Measurements from ENCODE around the gene BTBD9. TPM values are rescaled to one million over a fixed set of nuclear protein-coding genes. Genes with fewer than 3 reads are reported as not detected.

Gene BTBD9
- total and polyA plus RNA-seq, 11 donors: 6.3 to 23.3 (median 19.4) TPM

DNA sequence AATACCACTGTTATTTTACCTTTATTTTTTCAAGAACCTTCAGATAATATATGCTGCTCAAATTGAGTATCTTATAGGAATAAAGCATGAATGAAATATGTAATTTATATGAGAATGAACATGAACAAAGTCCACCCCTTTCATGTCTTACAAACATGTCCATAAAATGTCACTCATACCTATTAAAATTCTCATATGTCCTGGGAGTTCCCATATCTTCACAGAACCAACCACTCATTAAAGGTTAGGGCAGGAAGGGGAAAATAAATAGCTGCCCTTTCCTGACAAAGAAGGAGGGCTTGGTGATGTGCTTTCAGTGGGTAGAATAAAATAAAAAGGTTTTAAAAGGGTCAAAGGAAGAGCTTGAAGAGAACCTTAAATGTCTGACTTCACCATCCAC lies 125.3 kb downstream of the BTBD9 start:
- ATAC-seq (no peak), DNase-seq (no peak)
- H3K27ac ChIP-seq: no peak overlapping the region
- peaks cover 0 to 10% (median 5%) of the 10 kb centered on the region in 12 donors for H3K4me1 ChIP-seq
- no peaks in the 10 kb centered on the region for H3K9me3 ChIP-seq
- H3K36me3 ChIP-seq: no peaks in the 10 kb centered on the region
- H3K27me3 ChIP-seq: no peaks in the 10 kb centered on the region
- no peak for TF ChIP-seq POLR2A (IDR thresholded peaks at IDR 0.05)
- TF ChIP-seq, protein P1, sequence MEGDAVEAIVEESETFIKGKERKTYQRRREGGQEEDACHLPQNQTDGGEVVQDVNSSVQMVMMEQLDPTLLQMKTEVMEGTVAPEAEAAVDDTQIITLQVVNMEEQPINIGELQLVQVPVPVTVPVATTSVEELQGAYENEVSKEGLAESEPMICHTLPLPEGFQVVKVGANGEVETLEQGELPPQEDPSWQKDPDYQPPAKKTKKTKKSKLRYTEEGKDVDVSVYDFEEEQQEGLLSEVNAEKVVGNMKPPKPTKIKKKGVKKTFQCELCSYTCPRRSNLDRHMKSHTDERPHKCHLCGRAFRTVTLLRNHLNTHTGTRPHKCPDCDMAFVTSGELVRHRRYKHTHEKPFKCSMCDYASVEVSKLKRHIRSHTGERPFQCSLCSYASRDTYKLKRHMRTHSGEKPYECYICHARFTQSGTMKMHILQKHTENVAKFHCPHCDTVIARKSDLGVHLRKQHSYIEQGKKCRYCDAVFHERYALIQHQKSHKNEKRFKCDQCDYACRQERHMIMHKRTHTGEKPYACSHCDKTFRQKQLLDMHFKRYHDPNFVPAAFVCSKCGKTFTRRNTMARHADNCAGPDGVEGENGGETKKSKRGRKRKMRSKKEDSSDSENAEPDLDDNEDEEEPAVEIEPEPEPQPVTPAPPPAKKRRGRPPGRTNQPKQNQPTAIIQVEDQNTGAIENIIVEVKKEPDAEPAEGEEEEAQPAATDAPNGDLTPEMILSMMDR (IDR thresholded peaks at IDR 0.05): no peak
- H3K4me3 ChIP-seq: no peak overlapping the region
- intact Hi-C loops (cut with DNase I): no loop called here

DNA sequence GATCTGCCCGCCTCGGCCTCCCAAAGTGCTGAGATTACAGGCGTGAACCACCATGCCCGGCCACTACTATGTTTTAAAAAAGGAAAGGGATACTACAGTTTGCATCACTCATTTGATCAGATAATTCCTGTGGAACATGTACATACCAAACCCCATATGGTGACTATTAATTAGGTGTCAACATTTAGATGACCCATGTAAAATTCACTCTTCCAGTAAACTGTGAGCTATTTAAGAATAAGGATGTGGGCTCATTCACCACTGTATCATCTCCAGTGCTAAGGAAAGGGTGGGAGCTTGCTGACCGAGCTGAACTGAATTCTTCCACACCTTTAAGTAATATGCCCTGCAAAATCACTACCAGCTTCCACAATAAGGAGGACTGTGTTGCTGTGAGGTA lies 127.5 kb downstream of the BTBD9 start:
- Histone ChIP-seq H3K4me1 (peaks cover 0 to 12% (median 2%) of the 10 kb centered on the region in 12 donors), H3K9me3 (no peaks in the 10 kb centered on the region), H3K36me3 (no peaks in the 10 kb centered on the region), H3K27me3 (no peaks in the 10 kb centered on the region), H3K27ac (no peak overlapping the region), H3K4me3 (no peak overlapping the region)
- TF ChIP-seq, protein P1 (IDR thresholded peaks at IDR 0.05): no peak
- TF ChIP-seq POLR2A (IDR thresholded peaks at IDR 0.05): no peak
- intact Hi-C loops (cut with DNase I): no loop called here
- ATAC-seq (no peak), DNase-seq (no peak)
- WGBS, 4 donors: 96 to 97% (median 97%) methylated on average over 5 of the region's 5 CpGs

DNA sequence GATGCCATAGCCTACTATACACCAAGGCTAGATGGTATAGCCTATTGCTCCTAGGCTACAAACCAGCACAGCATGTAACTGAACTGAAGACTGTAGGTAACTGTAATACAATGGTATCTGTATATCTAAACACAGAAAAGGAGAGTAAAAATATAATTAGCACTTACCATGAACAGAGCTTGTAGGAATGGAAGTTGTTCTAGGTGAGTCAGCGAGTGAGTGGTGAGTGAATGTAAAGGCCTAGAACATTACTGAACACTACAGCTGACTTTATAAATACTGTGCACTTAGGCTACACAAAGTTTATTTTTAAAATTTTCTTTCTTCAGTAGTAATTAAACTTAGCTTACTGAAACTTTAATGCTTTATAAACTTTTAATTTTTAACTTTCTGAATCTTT lies 129.5 kb downstream of the BTBD9 start:
- ATAC-seq: no peak
- 95 to 100% (median 98%) methylated on average over 1 of the region's 1 CpG for WGBS, 4 donors
- intact Hi-C loops (cut with DNase I): no loop called here

DNA sequence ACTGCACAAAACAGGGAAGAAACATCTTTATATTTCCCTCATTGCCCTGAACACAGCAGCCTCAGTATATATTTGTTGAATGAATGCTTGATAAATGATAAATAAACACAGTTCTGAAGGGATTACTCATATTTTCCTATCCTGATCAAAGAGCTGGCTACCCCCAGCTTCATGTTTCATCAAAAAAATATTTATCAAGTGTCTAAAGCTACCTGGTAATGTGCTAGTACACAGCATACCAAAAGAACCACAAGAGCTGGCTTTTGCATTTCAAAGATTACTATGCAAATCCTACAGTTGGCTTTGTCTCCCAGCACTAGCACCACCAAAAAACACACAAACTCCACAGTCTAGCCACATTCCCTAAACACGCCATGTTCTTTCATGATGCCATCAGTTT lies 130.0 kb downstream of the BTBD9 start:
- DNase-seq: no peak
- intact Hi-C loops (cut with DNase I): no loop called here
- Histone ChIP-seq H3K27ac (no peak overlapping the region), H3K9me3 (no peaks in the 10 kb centered on the region), H3K4me3 (no peak overlapping the region), H3K36me3 (no peaks in the 10 kb centered on the region), H3K27me3 (no peaks in the 10 kb centered on the region), H3K4me1 (peaks cover 0 to 12% (median 0%) of the 10 kb centered on the region in 12 donors)
- WGBS, 4 donors: 99 to 100% (median 99%) methylated on average over 1 of the region's 1 CpG
- no peak for TF ChIP-seq POLR2A (IDR thresholded peaks at IDR 0.05)
- TF ChIP-seq, protein P1 (IDR thresholded peaks at IDR 0.05): no peak
- no peak for ATAC-seq

More for the DNA sequence above, 129.5 kb downstream of the BTBD9 start:
- no peak for DNase-seq
- Histone ChIP-seq H3K27me3 (no peaks in the 10 kb centered on the region), H3K36me3 (no peaks in the 10 kb centered on the region), H3K4me1 (peaks cover 0 to 12% (median 0%) of the 10 kb centered on the region in 12 donors), H3K9me3 (no peaks in the 10 kb centered on the region), H3K27ac (no peak overlapping the region), H3K4me3 (no peak overlapping the region)
- TF ChIP-seq POLR2A (IDR thresholded peaks at IDR 0.05): no peak
- TF ChIP-seq, protein P1 (IDR thresholded peaks at IDR 0.05): no peak
